ENCODE data around the gene POLR3K. TPM values are rescaled to one million over a fixed set of nuclear protein-coding genes. Genes with fewer than 3 reads are reported as not detected.

POLR3K gene
- polyA plus RNA-seq, 1 of the 3 experiments (the other 2 are of a cell fraction) = 54.5 TPM

DNA sequence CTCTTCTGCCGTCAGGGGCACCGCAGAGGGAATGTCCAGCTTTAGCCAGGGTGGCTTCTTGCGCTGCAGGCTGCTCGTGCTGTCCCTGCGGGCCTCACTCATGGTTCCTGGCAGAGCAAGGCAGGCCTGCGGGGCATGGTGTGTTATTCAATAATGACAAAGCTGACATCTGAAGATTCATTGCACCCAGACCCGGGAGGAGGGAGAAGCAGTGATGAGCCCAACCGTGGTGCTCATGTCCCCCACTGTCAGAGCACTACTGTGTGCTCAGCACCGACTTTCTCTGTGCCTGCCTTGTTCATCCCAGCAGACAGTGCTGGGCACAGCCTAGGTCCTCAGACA, 11.5 kb upstream of the POLR3K start:
- CTCF ChIA-PET = interaction anchor here (0.6 to 21.2 kb wide), 15 partner anchors 8 to 298 kb away, joined by 3 to 793 read pairs (median 7); partner anchors contain the start of genes HBQ1 and MPG
- no peak for DNase-seq
- Histone ChIP-seq H3K79me2 (ENCODE audit: insufficient read depth) (peaks cover 36% of the 10 kb centered on the region), H3K9me2 (no peaks in the 10 kb centered on the region), H3F3A (replicated peaks; ENCODE audit: insufficient read depth) (no peaks in the 10 kb centered on the region), H3K36me3 (replicated peaks in 1 of 2; ENCODE audit: control insufficient read depth in 1 of 2, insufficient read depth in 2 of 2, low read length in 1 of 2) (peaks cover 3 to 35% of the 10 kb centered on the region in 2 experiments), H4K20me1 (ENCODE audit: insufficient read depth) (peaks cover 54% of the 10 kb centered on the region), H3K27me3 (ENCODE audit: insufficient read depth) (no peaks in the 10 kb centered on the region), H3K4me1 (ENCODE audit: control insufficient read depth in 1 of 2, insufficient read depth in 2 of 2, low read depth in 1 of 2, low read length in 1 of 2) (peaks cover 0 to 3% of the 10 kb centered on the region in 2 experiments; a peak in 1 of 4 replicates), H3K9ac (no peak overlapping the region), H3K27ac (ENCODE audit: low read depth in 2 of 2, low read length in 1 of 2) (no peak overlapping the region), H3K9me3 (no peaks in the 10 kb centered on the region), H3K4me3 (ENCODE audit: low read depth in 2 of 2, low read length in 1 of 2) (no peak overlapping the region), H3K4me2 (no peak overlapping the region), H2AFZ (ENCODE audit: low read depth) (no peak overlapping the region)
- TF ChIP-seq RCOR1 (IDR thresholded peaks at IDR 0.05; ENCODE audit: low read length) (no peak), TAF1 (IDR thresholded peaks at IDR 0.05; ENCODE audit: borderline replicate concordance, low read depth, low read length) (no peak), JUND (IDR thresholded peaks at IDR 0.05) (no peak), EZH2phosphoT487 (IDR thresholded peaks at IDR 0.05; ENCODE audit: borderline replicate concordance, low read depth) (no peak), RXRA (IDR thresholded peaks at IDR 0.05; ENCODE audit: borderline replicate concordance, low read depth) (no peak), SMC3 (IDR thresholded peaks at IDR 0.05; ENCODE audit: low read depth, low read length) (no peak), RFX5 (IDR thresholded peaks at IDR 0.05; ENCODE audit: low read length) (no peak), ELF1 (IDR thresholded peaks at IDR 0.05) (no peak), SIN3A (IDR thresholded peaks at IDR 0.05; ENCODE audit: borderline replicate concordance, low read depth, low read length) (no peak), EP300 (IDR thresholded peaks at IDR 0.05; ENCODE audit: borderline replicate concordance in 1 of 2, low read depth in 1 of 2, low read length in 1 of 2) (no peak), NFIC (IDR thresholded peaks at IDR 0.05; ENCODE audit: borderline replicate concordance) (no peak), FOSL2 (IDR thresholded peaks at IDR 0.05; ENCODE audit: borderline replicate concordance, low read depth) (no peak), NRF1 (IDR thresholded peaks at IDR 0.05; ENCODE audit: low read depth, low read length) (no peak), MEF2A (IDR thresholded peaks at IDR 0.05; ENCODE audit: borderline replicate concordance, low read depth) (no peak), GABPA (IDR thresholded peaks at IDR 0.05; ENCODE audit: low read depth) (no peak)
- TF ChIP-seq, protein P1, sequence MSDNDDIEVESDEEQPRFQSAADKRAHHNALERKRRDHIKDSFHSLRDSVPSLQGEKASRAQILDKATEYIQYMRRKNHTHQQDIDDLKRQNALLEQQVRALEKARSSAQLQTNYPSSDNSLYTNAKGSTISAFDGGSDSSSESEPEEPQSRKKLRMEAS (IDR thresholded peaks at IDR 0.05; ENCODE audit: low read depth) = no peak
- TF ChIP-seq, protein P2, sequence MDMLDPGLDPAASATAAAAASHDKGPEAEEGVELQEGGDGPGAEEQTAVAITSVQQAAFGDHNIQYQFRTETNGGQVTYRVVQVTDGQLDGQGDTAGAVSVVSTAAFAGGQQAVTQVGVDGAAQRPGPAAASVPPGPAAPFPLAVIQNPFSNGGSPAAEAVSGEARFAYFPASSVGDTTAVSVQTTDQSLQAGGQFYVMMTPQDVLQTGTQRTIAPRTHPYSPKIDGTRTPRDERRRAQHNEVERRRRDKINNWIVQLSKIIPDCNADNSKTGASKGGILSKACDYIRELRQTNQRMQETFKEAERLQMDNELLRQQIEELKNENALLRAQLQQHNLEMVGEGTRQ (IDR thresholded peaks at IDR 0.05; ENCODE audit: borderline replicate concordance, low read depth, low read length) = no peak
- TF ChIP-seq, protein P3, sequence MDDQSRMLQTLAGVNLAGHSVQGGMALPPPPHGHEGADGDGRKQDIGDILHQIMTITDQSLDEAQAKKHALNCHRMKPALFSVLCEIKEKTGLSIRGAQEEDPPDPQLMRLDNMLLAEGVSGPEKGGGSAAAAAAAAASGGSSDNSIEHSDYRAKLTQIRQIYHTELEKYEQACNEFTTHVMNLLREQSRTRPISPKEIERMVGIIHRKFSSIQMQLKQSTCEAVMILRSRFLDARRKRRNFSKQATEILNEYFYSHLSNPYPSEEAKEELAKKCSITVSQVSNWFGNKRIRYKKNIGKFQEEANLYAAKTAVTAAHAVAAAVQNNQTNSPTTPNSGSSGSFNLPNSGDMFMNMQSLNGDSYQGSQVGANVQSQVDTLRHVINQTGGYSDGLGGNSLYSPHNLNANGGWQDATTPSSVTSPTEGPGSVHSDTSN (IDR thresholded peaks at IDR 0.05) = no peak
- TF ChIP-seq, protein P4, sequence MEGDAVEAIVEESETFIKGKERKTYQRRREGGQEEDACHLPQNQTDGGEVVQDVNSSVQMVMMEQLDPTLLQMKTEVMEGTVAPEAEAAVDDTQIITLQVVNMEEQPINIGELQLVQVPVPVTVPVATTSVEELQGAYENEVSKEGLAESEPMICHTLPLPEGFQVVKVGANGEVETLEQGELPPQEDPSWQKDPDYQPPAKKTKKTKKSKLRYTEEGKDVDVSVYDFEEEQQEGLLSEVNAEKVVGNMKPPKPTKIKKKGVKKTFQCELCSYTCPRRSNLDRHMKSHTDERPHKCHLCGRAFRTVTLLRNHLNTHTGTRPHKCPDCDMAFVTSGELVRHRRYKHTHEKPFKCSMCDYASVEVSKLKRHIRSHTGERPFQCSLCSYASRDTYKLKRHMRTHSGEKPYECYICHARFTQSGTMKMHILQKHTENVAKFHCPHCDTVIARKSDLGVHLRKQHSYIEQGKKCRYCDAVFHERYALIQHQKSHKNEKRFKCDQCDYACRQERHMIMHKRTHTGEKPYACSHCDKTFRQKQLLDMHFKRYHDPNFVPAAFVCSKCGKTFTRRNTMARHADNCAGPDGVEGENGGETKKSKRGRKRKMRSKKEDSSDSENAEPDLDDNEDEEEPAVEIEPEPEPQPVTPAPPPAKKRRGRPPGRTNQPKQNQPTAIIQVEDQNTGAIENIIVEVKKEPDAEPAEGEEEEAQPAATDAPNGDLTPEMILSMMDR (IDR thresholded peaks at IDR 0.05) = no peak
- WGBS (ENCODE audit: low lambda C conversion rate) = 43% methylated on average over 1 of the region's 9 CpGs
- POLR2A ChIA-PET = interaction anchor here (0.6 kb wide), 1 partner anchor 135 kb away, joined by 3 read pairs; no protein-coding TSS in a partner anchor
